ENCODE results near the gene PALD1. TPM values are rescaled to one million over a fixed set of nuclear protein-coding genes. Genes with fewer than 3 reads are reported as not detected.

The PALD1 gene
- total RNA-seq, 1 experiment from 2014 or later = 33.1 TPM

DNA sequence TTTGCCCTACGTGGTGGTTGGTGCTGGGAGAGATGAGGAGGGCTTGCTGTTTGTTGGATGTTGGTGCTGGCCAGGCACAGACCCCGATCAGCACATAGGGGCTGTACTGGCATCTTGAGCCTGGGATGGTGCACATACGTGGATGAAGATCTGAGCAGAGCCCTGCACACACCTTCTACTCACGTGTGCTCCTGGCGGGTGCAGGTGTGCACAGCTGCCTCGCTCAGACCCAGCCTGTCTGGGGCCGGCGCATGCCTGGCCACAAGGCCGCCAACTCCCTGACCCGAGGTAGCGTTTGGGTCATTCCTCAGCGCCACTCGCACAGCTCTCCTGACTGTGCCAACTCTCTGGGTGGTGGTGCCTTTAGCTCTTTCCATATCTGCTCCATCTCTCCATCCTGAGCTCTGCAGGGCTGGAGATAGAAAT lies 18.6 kb downstream of the PALD1 start:
- ChIA-PET RAD21 (ENCODE audit: low non-redundant PET in 1 of 2, low total read pairs in 2 of 2, uncharacterized antibody in 2 of 2, unreplicated experiment in 2 of 2) (interaction anchor here in 1 of 2 experiments (0.6 kb wide), 1 partner anchor 20 kb away, joined by 4 read pairs; no protein-coding TSS in a partner anchor), POLR2A (no interaction called here)
- BruUV-seq (replicated peaks) = no TSS peak

More for the DNA sequence above, 18.6 kb downstream of the PALD1 start:
- no peaks in the 10 kb centered on the region for H3K9me3 ChIP-seq (ENCODE audit: control insufficient read depth in 1 of 2, insufficient read depth in 1 of 2, low read depth in 1 of 2, low read length in 2 of 2)
- no peaks in the 10 kb centered on the region for H3K9me2 ChIP-seq (ENCODE audit: insufficient read depth)
- no peak overlapping the region for H3K27ac ChIP-seq (ENCODE audit: low read depth, low read length)
- no peak overlapping the region for H3K4me2 ChIP-seq (ENCODE audit: low read length)
- no peak overlapping the region for H3K4me3 ChIP-seq (replicated peaks in 1 of 2; ENCODE audit: low read depth in 1 of 2, low read length in 2 of 2)
- ATAC-seq = no peak
- no peaks in the 10 kb centered on the region for H4K20me1 ChIP-seq (ENCODE audit: insufficient read depth)
- CTCF ChIA-PET = no interaction called here
- intact Hi-C loops (cut with micrococcal nuclease) = no loop called here
- H3K27me3 ChIP-seq (ENCODE audit: insufficient read depth, low read length) = no peaks in the 10 kb centered on the region
- peaks cover 92% of the 10 kb centered on the region for H3K79me2 ChIP-seq (ENCODE audit: insufficient read depth, low read length)
- TF ChIP-seq, protein P1, sequence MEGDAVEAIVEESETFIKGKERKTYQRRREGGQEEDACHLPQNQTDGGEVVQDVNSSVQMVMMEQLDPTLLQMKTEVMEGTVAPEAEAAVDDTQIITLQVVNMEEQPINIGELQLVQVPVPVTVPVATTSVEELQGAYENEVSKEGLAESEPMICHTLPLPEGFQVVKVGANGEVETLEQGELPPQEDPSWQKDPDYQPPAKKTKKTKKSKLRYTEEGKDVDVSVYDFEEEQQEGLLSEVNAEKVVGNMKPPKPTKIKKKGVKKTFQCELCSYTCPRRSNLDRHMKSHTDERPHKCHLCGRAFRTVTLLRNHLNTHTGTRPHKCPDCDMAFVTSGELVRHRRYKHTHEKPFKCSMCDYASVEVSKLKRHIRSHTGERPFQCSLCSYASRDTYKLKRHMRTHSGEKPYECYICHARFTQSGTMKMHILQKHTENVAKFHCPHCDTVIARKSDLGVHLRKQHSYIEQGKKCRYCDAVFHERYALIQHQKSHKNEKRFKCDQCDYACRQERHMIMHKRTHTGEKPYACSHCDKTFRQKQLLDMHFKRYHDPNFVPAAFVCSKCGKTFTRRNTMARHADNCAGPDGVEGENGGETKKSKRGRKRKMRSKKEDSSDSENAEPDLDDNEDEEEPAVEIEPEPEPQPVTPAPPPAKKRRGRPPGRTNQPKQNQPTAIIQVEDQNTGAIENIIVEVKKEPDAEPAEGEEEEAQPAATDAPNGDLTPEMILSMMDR (IDR thresholded peaks at IDR 0.05 in 2 of 3, conservative IDR thresholded peaks at IDR 0.05 in 1 of 3; ENCODE audit: borderline replicate concordance in 1 of 3, insufficient read depth in 1 of 3, low read depth in 2 of 3, low read length in 2 of 3) = no peak
- TF ChIP-seq, protein P2, sequence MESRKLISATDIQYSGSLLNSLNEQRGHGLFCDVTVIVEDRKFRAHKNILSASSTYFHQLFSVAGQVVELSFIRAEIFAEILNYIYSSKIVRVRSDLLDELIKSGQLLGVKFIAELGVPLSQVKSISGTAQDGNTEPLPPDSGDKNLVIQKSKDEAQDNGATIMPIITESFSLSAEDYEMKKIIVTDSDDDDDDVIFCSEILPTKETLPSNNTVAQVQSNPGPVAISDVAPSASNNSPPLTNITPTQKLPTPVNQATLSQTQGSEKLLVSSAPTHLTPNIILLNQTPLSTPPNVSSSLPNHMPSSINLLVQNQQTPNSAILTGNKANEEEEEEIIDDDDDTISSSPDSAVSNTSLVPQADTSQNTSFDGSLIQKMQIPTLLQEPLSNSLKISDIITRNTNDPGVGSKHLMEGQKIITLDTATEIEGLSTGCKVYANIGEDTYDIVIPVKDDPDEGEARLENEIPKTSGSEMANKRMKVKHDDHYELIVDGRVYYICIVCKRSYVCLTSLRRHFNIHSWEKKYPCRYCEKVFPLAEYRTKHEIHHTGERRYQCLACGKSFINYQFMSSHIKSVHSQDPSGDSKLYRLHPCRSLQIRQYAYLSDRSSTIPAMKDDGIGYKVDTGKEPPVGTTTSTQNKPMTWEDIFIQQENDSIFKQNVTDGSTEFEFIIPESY (IDR thresholded peaks at IDR 0.05; ENCODE audit: extremely low read depth, insufficient replicate concordance, low read length) = no peak
- no peak for TF ChIP-seq EZH2 (IDR thresholded peaks at IDR 0.05)
- no peak overlapping the region for H2AFZ ChIP-seq (ENCODE audit: low read depth, low read length, poor library complexity, severe bottlenecking)
- H3K4me1 ChIP-seq (ENCODE audit: control insufficient read depth in 1 of 2, insufficient read depth in 2 of 2, low read length in 2 of 2) = peaks cover 0 to 8% of the 10 kb centered on the region in 2 experiments; a peak in 1 of 4 replicates
- H3K9ac ChIP-seq (ENCODE audit: low read length) = no peak overlapping the region
- H3K36me3 ChIP-seq (ENCODE audit: control insufficient read depth in 1 of 2, insufficient read depth in 2 of 2, low read length in 2 of 2) = no peaks in the 10 kb centered on the region; a peak in 1 of 4 replicates
- no peak for DNase-seq (ENCODE audit: low read depth, low spot score)

All from HCT116 (cell line).